Measurements from ENCODE around the gene MEF2A. TPM values are rescaled to one million over a fixed set of nuclear protein-coding genes. Genes with fewer than 3 reads are reported as not detected.
"Not testable (repeated sequence)": the region's sequence is repeated elsewhere in the genome, so short reads cannot be mapped to it uniquely, and the experiment has no call there.

Gene MEF2A
- total RNA-seq, 1 donor from 2014 or later, result 37.5 TPM

DNA sequence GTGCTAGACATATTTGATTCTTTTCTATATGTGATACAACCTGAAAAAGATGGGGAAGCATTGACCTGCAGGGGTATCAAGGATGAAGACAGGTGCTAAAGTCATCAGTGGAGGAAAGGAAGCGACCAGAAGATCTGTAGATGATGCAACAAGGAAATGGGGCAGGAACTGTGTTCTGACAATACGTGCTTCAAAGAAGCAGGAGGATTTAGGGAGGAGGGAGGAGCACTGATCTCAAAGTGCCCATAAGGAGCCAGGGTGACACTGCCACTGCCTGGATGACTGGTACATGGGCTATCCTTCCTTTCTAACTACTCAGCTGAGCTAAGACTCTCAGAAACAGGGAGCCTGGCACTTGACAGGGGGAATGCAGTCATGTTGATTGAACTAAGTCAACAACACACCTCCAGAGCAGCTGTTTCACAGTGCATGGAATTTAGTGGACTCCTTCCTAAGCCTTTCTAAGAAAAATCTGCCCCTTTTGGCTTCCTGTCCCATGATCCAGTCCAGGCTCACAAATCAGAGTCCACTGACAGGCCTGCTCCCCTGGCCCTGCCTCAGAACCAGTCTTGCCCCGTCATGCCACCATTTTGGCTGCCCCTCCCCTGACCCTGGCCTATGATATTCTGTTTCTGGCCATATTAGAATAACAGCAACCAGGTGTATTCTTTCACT is 155.5 kb downstream of the MEF2A start:
- DNase-seq (ENCODE audit: low spot score in 2 of 2), result no peak
- FAIRE-seq, result no peak

DNA sequence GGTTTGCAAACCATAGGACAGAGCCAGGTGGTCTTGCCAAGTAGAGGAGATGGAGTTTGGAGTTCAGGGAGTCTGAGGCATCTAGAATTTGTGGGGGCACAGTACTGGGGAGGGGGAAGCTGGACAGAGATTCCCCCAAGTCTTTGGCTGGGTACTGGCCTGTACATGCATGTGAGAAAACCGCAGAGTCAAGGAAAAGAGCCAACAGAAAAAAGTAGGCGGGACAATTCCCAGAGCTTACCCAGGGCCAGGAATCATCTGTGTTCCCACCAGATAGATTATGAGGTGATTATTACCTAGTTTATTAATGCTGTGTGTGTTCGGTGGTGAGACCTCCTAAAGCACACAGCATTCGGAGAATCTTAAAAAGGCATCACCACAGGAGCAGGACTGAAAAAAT is 156.1 kb downstream of the MEF2A start:
- no peak for FAIRE-seq
- no peak for DNase-seq (ENCODE audit: low spot score in 2 of 2)

DNA sequence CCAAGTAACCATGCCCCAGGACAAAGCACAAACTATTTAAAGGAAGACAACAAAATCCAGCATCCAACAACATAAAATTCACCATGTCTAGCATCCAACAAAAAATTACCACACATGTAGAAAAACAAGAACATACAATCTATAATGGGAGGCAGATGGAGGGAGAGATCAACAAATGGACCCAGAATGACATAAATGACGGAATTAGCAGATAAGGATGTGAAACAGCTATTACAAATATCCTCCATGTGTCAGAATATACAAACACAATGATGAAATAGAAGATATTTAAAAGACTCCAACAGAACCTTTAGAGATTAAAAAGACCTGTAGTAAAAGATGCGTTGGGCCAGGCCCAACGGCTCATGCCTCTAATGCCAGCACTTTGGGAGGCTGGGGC is 156.6 kb downstream of the MEF2A start:
- FAIRE-seq, result no peak
- no peak for DNase-seq (ENCODE audit: low spot score in 2 of 2)

DNA sequence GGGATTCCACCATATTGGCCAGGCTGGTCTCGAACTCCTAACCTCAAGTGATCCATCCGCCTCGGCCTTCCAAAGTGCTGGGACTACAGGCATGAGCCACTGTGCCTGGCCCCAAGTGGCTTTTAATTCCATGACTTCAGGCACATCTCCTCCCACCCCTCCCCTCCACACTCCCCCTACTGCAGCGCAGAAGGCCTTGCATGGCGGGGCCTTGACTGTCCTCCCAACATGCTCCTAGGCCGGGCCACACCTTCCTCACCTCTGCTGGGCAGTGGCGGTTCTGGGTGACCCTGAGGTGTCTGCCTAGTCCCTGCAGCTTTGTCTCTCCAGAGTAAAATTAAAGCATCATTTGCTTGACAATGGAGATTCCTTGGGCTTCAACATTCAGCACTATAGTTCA is 160.5 kb downstream of the MEF2A start:
- DNase-seq (ENCODE audit: low spot score in 2 of 2) (no peak), FAIRE-seq (no peak)

DNA sequence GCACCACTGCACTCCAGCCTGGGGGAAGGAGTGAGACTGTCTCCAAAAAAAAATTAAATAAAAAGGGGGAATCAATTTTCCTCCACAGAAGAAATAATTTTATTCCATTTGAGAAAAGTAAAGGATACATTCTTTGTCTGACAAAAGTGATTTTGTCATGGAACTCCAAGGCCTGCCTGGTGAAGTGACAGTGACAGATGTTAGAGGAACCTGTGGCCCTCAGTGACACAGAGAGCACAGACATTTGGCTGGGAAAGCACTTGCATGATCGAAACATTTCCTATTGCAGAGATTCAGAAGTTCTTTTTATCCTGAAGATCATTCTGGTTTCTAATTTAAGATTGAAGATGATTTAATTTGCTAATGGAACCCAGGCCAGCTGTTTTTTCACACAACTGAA is 161.5 kb downstream of the MEF2A start:
- DNase-seq (ENCODE audit: low spot score in 2 of 2) (no peak), FAIRE-seq (no peak)

DNA sequence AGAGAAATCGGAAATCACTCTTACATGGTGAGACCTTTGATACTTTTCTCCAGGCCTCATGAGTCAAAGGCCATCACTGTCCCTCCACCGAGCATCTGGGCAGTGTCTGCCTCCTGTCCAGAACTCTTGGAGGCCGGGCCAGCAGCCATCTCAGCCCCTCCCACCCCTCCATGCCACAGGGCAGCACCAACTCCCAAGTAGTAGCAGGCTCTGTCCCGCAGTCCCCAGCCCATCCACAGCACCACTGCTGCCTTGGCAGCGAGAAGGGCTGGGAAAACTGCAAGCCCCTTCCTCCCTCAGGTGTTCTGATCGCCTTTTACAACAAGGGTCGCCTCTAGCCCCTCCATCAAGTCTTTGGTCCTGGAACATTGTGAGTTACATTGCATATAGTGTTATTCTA is 161.9 kb downstream of the MEF2A start:
- DNase-seq (ENCODE audit: low spot score in 2 of 2) (no peak), FAIRE-seq (no peak)

DNA sequence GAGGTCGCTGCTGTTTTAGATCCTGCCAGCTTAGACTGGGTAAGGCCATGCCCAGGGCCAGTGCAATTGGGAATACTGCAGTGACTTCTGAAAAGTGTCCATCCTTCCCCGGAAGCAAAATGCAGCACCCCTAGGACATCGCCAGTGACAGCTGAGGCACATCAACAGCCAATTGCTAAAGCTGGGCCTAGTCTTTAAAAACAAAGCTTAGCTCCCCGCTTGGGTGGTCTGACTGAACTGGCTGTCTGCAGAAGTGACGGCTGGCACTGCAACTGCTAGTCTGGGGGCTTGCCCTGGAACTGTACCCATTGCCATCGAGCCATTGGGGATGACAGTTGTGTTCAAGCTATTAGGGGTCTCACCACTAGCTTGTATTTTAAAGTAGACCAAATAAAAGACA is 163.1 kb downstream of the MEF2A start:
- DNase-seq (ENCODE audit: low spot score in 2 of 2), result no peak
- no peak for FAIRE-seq

DNA sequence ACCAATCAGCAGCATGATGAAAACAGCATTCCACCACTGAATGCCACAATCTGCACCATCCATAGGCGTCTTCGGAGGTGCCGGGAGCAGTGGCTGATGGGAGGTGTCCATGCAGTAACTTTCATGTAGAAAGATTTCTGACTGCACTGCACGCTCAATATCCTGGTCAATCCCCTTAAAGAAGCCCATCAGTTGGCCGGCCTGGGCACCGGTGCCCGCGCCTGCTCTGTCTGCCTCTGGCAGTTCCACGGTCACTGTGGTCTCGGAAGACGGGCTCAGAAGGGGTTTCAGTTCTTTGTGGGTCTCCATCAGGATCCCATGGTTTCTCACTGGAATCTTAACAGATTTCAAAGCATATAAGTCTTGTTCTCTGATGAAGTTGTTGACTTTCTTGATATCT is 163.5 kb downstream of the MEF2A start:
- DNase-seq (ENCODE audit: low spot score in 2 of 2) (no peak), FAIRE-seq (no peak)

DNA sequence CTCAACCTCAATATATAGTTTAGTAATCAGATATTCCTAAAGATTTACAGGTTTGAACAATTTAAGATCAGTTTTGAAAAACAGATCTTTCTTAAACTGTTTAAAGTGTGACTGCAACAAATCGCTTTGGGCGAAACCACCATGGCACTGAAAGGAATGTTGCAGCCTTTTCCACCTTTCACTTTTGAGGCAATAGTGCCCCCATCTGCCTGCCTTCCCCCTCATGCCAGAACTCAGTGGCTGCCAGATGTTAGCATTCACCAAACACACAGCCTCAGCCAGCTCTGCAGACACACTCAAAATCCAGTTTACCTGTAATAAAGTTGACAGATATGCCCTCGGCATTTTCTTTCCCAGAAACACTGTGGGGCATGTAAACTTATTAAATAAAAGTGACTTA is 164.1 kb downstream of the MEF2A start:
- no peak for DNase-seq (ENCODE audit: low spot score in 2 of 2)
- FAIRE-seq, result no peak

DNA sequence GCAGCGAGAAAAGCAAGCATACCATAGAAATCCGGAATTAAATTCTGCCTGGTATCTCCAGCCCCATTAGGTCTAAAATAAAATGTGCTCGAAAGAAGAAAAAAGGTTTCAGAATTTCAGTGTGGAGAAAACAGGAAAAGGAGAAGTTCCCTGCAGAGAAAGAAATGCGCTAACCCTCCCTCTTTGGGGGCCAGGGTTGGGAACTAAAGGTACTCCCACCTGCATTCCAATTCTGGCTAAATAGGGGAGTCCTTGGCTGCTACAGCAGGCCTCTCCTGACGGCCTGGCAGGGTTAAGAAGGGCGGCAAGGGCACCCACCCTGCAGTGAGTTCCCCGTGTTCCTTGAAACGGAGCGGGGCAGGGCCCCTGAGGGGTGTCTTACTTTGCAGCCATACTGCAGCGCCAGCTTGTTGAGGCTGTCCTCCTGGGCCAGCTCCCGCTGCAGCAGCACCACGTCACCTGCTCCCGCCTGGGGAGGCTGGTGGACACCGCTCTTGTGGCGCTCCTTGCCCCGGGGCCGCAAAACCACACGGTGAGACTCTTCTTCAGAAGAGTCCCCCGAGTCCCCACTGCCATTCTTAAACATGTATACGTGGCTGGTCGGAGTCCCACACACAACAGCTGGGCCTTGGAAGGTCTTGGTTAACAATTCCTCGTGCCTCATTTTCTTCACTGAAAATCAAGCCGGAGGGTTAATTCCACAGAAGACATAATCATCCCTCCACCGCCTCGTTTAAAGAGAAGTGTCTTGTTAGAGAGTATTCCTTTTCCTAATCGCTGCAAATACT is 165.7 kb downstream of the MEF2A start:
- FAIRE-seq, result no peak
- no peak for DNase-seq (ENCODE audit: low spot score in 2 of 2)

DNA sequence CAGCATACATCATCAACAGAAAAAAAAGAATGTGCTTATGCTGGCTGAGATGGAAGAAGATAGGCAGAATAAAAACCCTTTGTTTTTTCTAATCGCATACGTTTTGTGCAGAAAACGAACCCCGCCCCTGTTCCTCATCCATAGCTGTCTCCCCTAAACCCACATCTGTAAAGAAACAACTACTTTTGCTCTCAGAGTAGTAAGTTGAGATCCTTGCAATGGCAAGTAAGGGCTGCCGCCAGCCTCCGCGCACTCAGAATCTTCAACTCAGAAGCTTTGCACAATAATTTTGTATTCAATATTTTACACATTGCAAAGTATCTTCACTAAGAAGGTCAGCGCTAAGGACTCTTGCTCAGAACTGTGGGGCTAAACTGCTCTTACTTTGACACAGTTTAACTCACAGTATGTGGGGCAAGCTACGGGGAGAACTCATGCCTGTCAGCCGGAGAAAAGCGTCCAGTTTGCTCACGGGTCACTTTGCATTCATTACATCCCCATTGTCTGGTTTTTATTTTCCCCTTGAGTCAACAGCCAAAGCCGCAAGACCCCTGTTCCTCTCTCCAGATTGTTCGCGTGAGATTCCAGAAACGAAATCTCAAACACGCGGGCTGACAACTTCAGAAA is 166.5 kb downstream of the MEF2A start:
- FAIRE-seq (no peak), DNase-seq (ENCODE audit: low spot score in 2 of 2) (no peak)

DNA sequence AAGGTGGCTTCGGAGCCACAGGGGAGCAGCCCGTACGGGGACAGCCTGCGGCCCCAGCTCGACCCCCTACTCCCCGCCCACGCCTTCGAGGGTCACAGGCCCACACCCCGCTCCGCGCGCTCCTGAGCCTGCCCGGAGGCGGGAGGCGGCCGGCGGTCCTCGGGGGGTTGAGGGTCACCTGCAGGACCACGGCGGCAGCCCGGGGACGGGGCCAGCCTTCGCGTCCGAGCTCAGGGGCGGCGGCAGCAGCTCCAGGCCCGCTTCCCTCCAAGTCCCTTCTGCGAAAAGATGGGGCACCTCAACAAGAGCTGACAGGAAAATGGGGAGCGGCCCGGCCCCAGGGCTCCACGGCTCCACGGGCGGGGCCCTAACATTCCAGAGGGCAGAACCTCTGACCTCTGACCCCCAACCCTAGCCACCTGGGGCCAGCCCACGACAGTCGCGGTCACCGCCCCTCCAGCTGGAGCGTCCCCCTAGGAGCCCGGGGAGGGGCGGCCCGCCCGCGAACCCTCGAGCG is 167.0 kb downstream of the MEF2A start:
- no peak for FAIRE-seq
- DNase-seq (ENCODE audit: low spot score in 2 of 2), result no peak

DNA sequence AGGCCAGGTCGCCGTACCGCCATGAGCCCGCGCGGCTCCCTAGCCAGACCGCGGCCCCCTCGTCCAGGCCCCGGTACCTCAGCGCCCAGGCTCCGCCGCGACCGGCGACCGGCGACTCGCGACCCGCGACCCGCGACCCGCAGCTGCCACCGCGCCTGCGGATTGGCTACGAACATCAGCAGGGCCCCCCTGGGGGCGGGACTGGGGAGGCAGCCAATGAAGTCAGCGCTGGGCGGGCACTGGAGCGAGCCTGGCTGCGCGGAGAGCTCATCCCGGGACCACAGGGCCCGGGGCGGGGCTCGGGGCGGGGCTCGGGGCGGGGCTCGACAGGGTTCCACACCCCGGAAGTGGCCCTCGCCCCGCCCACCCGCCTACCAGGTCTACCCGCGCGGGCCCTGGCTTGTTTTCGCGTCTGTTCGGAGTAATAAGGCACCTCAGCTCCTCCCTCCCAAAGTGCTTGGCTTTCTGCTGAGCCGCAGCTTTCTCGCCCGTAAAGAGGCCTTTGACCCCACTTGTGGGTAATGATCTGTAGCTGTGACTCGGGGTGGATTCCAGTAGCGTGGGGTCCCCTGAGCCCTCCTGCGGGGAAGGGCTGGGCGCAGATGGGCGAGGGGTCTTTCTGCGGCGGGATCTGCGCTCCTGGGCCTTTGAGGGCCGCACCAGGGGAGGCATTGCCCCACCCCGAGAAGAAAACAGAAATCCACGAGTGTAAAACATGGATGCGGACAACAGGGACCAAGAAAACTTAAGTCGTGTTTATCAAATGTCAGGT is 167.7 kb downstream of the MEF2A start, which contains the start of gene LYSMD4:
LYSMD4 (minus strand) TSS at position 170 of the 772 bp plus-strand sequence. CDS start 1,438 bp downstream, outside the sequence.
- DNase-seq (ENCODE audit: low spot score in 2 of 2) (peak; percentile 96 to 98), FAIRE-seq (no peak)

DNA sequence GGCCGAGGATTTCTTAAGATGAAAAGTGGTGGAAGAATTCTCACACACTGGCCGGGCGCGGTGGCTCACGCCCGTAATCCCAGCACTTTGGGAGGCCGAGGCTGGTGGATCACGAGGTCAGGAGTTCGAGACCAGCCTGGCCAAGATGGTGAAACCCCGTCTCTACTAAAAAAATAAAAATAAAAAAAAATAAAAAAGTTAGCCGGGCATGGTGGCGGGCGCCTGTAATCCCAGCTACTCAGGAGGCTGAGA is 168.2 kb downstream of the MEF2A start:
- DNase-seq (ENCODE audit: low spot score in 2 of 2); FAIRE-seq: not testable (repeated sequence)

DNA sequence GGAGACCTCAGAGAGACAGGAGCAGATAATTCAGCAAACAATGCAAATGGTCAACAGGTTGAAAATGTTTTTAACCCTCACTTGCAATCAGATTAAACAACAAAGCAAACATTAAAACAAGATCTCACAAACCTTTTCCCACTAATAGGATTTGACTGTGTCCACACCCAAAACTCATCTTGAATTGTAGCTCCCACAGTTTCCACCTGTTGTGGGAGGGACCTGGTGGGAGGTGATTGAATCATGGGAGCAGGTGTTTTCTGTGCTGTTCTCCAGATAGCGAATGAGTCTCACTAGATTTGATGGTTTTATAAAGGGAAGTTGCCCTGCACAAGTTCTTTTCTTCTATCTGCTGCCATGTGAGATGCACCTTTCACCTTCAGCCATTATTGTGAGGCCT is 168.8 kb downstream of the MEF2A start:
- no peak for FAIRE-seq

DNA sequence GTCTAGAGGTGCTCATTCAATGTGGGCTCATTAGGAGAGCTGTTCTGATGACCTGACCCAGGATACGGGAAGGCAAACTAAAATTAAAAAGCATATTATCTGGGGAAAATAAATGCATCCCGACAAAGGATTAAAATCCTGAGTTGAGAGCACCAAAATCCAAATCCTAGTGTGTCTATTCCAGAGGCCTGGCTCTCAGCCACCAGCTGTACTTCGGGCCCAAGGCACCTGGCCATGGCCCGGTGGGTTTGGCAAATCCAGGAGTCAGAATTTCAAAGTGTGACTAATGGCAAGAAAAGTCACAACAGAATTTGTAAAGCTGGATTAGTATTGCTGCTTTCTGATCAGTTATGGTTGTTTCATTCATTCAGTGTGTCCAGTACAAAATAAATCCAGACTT is 170.1 kb downstream of the MEF2A start:
- DNase-seq (ENCODE audit: low spot score in 2 of 2), result no peak
- FAIRE-seq, result no peak

More for the DNA sequence above, 168.8 kb downstream of the MEF2A start:
- DNase-seq (ENCODE audit: low spot score in 2 of 2), result no peak

DNA sequence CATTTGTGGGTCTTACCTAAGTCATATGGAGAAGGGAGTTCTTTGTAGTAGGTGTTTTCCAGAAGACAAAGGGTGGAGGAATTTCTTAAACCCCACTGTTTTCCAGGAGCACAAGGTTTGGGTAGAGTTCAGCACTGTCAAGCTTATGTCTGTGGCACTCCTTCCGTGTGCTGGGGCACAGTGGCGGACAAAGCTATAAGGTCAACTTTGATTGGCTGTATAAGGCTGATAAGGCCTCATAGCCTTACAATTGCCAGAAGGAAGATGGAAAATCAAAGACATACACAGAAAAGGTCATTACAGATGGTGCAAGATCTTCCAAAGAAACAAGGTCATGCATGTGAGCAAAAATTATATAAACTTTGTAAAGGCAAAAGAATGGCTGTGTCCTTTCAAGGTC is 170.9 kb downstream of the MEF2A start:
- no peak for FAIRE-seq
- no peak for DNase-seq (ENCODE audit: low spot score in 2 of 2)

DNA sequence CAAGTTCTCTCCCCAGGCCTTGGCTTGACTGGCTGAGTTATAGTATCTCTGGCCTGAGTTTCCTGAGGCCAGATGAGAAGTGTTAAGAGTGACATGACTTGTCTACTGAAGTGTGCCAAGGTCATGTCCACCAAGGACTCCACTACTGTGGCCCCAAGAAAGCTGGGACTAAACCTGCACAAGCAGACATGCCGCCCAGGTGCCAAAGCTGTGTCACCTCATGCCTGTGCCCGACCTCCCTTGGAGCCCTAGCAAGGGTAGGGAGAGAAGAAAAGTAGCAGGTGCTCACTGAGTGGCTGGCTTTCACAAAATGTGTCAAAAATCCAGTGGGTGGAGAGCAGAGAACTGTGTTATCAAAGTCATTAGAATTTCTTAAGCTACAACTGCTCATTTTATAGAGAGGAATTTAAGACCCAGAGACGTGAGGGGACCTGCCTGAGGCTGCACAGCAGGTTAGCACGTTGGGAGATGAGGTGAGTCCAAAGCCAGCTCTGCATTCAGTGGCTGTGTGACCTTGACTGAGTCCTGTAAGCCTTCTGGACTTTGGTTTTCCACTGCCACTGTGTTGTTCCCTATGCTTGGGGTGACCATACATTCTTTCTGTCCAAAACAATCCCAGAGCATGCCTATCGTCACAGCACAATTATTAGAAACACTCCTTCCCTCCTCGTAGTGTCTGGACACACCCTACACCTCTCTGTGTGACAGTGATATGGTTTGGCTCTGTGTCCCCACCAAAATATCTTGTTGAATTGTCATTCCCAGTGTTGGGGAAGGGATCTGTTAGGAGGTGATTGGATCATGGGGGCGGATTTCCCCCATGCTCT is 172.4 kb downstream of the MEF2A start:
- DNase-seq (ENCODE audit: low spot score in 2 of 2) (no peak), FAIRE-seq (no peak)

DNA sequence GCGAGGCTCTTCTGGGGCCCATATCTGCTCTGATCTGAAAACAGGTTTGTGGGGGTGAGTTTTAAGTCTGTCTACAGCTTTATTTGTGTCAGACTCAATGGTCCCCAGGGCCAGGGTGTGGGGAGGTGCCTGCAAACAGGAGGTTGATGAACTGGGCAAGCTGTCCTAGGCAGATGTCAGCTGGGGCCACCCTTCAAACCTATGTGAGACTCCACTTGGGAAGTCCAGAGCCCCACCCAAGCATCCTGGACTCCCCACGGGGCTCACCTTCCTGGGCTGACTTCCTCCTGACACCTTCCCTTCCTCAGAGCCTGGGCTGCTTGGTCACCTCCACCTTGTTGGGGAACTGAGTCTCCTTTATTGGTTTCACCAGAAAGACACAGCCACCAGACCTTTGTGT is 176.1 kb downstream of the MEF2A start:
- no peak for FAIRE-seq
- no peak for DNase-seq (ENCODE audit: low spot score in 2 of 2)

DNA sequence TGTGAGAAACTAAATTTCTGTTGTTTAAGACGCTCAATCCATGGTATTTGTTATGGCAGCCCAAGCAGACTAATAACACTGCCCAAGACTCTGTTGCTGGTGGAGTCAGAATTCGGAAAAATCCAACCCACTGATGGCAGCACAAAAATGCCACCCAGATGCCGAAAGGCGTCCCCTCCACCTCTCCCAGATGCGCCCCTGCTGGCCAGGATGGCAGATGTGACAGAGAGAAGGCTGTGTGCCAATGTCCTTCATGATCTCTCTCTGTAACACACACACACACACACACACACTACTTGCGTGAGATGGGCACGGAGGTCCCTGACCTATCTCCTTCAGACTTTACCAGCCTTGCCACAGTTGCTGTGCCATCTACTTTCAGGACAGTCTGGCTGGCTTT is 178.4 kb downstream of the MEF2A start:
- DNase-seq (ENCODE audit: low spot score in 2 of 2) (no peak), FAIRE-seq (no peak)

All from frontal cortex (tissue), 4 donors.